ENCODE results near the gene ADAMTS17.

DNA sequence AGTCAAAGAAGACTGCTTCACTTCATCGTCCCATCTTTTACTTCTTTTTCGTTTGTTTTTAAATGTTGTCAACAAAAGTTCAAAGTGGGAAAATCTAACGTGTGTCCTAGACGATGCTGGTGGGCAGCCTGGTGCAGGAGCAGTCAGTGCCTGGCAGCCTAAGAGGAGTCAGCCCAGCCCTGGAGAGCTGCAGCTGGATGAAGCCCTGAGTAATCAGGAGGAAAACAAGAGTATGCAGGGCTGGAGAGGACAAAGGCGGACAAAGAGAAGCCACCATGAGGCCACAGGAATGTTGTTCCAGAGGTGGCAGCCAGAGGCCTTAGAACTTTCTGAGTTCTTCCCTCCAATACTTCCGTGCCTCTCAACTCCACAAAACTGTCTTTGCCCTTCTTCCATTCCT lies 5.7 kb downstream of the ADAMTS17 start:
- TF ChIP-seq CTCF (IDR thresholded peaks at IDR 0.05) (no peak), POLR2A (IDR thresholded peaks at IDR 0.05) (no peak)
